MM.1S (cell line): Measurements from ENCODE around the gene DNLZ.

ENCODE experiments used
- EZH2 ChIP-seq: fragments of 300-600 bp; sonication (generic); optimal IDR thresholded peaks from 2 replicates; pipeline ENCODE3; 2017; ENCODE audit warnings: low read depth, mild to moderate bottlenecking, antibody characterized with exemption, low read length, mixed read lengths
- EZH2phosphoT487 ChIP-seq: fragments of 300-600 bp; sonication (generic); IDR thresholded peaks from 2 replicates; pipeline ENCODE4 v1.6.1; 2018; ENCODE audit warnings: antibody characterized with exemption, low read length
- TF ChIP-seq, protein P1 (sequence below): fragments of 300-600 bp; sonication (generic); IDR thresholded peaks from 2 replicates; pipeline ENCODE4 v1.5.1; 2016; ENCODE audit warnings: antibody characterized with exemption, low read length, mixed read lengths

DNA sequence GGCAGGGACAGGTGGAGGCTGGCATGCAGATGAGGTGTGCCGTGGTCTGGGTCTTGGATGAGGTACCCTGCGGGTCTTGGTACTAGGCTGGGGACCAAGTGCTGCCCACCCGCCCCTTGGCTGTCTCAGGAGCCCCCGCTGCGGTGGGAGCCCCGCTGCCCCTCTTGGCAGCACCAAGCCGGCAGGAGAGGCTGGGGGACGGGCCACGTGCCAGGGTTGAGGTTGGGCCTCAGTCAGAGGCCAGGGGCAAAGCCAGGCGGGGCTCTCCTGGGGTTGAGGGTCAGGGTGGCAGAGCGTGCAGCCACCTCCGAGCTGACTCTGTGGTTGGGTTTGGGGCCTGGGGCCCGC, 8.0 kb upstream of the DNLZ start:
- TF ChIP-seq, protein P1, sequence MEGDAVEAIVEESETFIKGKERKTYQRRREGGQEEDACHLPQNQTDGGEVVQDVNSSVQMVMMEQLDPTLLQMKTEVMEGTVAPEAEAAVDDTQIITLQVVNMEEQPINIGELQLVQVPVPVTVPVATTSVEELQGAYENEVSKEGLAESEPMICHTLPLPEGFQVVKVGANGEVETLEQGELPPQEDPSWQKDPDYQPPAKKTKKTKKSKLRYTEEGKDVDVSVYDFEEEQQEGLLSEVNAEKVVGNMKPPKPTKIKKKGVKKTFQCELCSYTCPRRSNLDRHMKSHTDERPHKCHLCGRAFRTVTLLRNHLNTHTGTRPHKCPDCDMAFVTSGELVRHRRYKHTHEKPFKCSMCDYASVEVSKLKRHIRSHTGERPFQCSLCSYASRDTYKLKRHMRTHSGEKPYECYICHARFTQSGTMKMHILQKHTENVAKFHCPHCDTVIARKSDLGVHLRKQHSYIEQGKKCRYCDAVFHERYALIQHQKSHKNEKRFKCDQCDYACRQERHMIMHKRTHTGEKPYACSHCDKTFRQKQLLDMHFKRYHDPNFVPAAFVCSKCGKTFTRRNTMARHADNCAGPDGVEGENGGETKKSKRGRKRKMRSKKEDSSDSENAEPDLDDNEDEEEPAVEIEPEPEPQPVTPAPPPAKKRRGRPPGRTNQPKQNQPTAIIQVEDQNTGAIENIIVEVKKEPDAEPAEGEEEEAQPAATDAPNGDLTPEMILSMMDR = no peak
- TF ChIP-seq EZH2 (no peak), EZH2phosphoT487 (no peak)
